Measurements from ENCODE around the gene HBEGF.

The HBEGF gene

GRCh38 chr5:140309706-140310249 is 36.6 kb downstream of the HBEGF start:
- DNase-seq (ENCODE audit: extremely low read depth in 1 of 2, low read depth in 1 of 2): no peak

- DNase-seq (ENCODE audit: extremely low read depth in 1 of 2, low read depth in 1 of 2): no peak
Observed at GRCh38 chr5:140305471-140305870, 40.9 kb downstream of the HBEGF start.

- DNase-seq (ENCODE audit: extremely low read depth in 1 of 2, low read depth in 1 of 2): no peak
Observed at GRCh38 chr5:140303966-140304365, 42.4 kb downstream of the HBEGF start.

GRCh38 chr5:140302786-140303639 is 43.4 kb downstream of the HBEGF start, which contains the start of gene PFDN1:
TSS of gene PFDN1 (minus strand) at chr5:140303101. CDS start at chr5:140303073, 28 bp downstream.
- DNase-seq (ENCODE audit: extremely low read depth in 1 of 2, low read depth in 1 of 2): peak; percentile 77 to 89

- DNase-seq (ENCODE audit: extremely low read depth in 1 of 2, low read depth in 1 of 2): no peak
Observed at GRCh38 chr5:140301136-140301535, 45.3 kb downstream of the HBEGF start.

GRCh38 chr5:140299056-140299455 is 47.3 kb downstream of the HBEGF start:
- DNase-seq (ENCODE audit: extremely low read depth in 1 of 2, low read depth in 1 of 2): no peak

DNA sequence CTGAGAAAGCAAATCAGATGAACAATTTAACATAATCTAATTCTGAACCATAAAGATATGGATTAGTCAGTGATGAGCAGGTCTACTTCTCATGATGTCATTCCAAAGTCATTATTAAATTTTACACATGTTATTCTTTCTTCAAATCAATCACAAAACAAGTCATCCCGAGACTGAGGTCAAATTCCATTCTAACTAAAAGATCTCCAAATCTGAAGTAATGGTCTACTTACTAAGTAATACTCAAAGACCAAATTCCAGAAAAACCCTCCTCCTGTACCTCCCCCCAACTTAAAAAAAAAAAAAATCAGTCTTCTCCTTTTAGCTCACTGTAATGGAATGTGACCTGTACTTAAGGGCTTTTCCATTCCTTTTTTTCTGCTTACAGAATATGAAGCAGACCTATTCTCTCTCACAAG is 48.2 kb downstream of the HBEGF start:
- DNase-seq (ENCODE audit: extremely low read depth in 1 of 2, low read depth in 1 of 2): no peak

DNA sequence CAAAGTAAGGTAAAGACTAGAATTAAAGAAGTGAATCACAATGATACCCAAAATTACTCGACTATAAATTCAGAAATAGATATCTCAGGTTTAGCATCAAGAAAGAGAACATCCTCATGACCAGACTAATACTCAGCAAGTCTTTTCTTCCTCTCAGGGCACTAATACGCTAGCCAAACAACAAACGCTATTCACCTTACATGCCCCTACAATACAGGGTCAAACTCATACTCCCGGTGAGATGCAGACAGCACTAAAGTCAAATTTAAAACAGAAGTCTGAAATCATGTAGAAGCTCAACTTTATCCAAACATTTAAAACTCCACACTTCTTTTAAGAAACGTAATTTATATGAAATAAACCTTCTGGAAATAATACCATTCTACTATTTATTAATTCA is 49.1 kb downstream of the HBEGF start:
- no peak for DNase-seq (ENCODE audit: extremely low read depth in 1 of 2, low read depth in 1 of 2)

- no peak for DNase-seq (ENCODE audit: extremely low read depth in 1 of 2, low read depth in 1 of 2)
Observed at GRCh38 chr5:140296289-140296688, 50.1 kb downstream of the HBEGF start.

DNA sequence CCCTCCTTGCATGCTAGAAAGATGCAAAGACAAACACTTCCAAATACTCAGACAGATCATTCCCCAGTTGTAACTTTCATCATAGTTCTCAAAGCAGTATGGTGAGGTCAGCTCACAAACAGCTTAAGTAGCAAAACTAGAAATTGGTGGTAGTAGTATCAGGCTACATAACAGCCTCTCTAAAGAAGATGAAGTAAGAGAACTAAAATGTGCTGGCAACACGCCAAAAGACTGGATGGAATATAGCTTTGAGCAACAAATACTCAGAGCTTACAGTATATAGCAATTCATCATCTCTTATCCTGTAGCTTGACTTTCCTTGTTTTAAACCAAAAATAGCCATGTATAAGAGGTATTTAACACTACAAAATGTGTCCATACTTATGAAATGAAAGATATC is 51.0 kb downstream of the HBEGF start:
- no peak for DNase-seq (ENCODE audit: extremely low read depth in 1 of 2, low read depth in 1 of 2)

- no peak for DNase-seq (ENCODE audit: extremely low read depth in 1 of 2, low read depth in 1 of 2)
Observed at GRCh38 chr5:140294753-140295152, 51.6 kb downstream of the HBEGF start.

DNA sequence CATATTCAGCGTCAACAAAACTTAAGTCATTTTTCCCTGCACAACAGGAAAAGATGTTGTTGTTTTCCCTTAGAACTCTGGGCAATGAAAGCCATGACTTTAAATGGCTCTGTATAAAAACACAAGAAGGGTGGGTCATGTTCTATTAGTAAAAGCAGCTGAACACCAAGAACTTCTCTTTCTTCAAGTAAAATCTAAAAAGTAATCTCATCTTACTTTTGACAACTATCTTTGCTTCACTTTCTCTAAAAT is 52.6 kb downstream of the HBEGF start:
- no peak for DNase-seq (ENCODE audit: extremely low read depth in 1 of 2, low read depth in 1 of 2)

DNA sequence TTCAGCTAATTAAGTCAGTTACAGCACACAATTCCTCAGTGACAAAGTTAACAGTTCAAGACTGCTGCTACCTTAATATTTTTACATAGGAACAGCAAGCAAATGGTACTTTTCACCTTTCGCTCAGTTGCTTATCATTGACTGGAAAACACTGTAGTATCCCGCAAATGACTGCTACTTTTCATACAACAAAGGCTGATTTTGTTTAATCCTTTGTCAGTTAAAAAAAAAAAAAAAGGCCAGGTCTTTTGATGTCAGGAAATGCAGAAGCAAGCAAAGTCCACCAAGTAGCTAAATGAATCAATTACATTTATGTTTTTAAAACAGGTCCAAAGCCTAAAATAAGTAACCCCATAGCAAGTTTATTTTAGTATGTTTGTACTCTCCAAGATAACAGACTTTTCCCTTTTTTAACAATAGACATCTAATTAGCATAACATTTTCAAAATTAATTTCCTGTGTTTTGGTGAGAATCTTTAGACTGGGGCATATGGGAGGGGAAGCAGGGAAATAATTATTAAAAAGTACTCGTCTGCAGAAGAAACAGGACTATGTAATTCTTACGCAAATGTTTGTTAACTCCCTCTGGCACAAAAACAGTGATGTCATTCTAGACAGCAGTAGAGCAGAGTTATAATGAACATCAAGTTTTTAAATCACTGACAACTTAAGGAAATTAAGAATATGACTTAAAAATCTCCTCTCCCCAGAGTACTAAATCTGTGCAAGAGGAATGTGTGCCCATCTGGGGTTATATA is 53.1 kb downstream of the HBEGF start:
- no peak for DNase-seq (ENCODE audit: extremely low read depth in 1 of 2, low read depth in 1 of 2)

- no peak for DNase-seq (ENCODE audit: extremely low read depth in 1 of 2, low read depth in 1 of 2)
Observed at GRCh38 chr5:140292212-140293036, 54.0 kb downstream of the HBEGF start.

GRCh38 chr5:140287801-140288521 is 58.4 kb downstream of the HBEGF start:
- DNase-seq (ENCODE audit: extremely low read depth in 1 of 2, low read depth in 1 of 2): no peak

- no peak for DNase-seq (ENCODE audit: extremely low read depth in 1 of 2, low read depth in 1 of 2)
Observed at GRCh38 chr5:140286424-140286823, 60.0 kb downstream of the HBEGF start.

- DNase-seq (ENCODE audit: extremely low read depth in 1 of 2, low read depth in 1 of 2): no peak
Observed at GRCh38 chr5:140284013-140284412, 62.4 kb downstream of the HBEGF start.
